ENCODE data around the gene SLC5A3.

The SLC5A3 gene

DNA sequence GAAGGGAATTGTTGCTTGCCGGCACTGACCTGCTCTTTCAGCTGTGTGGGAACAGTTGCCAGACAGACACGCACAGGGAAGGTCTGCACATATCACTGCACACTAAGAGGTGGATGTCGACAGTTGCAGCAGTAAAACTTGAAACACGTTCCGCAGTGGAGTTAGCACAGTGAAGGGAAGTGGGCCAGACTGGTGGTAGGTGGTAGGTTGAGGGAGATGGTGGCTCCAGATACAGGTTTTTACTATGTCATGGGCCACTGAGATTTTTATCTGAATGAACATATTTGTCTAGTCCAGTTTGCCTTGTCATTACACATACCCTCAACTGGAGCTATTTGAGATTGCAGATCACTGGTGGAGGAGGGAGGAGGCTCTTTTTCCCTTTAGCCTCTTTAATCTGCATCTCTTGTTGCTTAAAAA is 13.5 kb downstream of the SLC5A3 start:
- TF ChIP-seq GABPA (IDR thresholded peaks at IDR 0.05; ENCODE audit: low read depth), result no peak
- TF ChIP-seq, protein P1, sequence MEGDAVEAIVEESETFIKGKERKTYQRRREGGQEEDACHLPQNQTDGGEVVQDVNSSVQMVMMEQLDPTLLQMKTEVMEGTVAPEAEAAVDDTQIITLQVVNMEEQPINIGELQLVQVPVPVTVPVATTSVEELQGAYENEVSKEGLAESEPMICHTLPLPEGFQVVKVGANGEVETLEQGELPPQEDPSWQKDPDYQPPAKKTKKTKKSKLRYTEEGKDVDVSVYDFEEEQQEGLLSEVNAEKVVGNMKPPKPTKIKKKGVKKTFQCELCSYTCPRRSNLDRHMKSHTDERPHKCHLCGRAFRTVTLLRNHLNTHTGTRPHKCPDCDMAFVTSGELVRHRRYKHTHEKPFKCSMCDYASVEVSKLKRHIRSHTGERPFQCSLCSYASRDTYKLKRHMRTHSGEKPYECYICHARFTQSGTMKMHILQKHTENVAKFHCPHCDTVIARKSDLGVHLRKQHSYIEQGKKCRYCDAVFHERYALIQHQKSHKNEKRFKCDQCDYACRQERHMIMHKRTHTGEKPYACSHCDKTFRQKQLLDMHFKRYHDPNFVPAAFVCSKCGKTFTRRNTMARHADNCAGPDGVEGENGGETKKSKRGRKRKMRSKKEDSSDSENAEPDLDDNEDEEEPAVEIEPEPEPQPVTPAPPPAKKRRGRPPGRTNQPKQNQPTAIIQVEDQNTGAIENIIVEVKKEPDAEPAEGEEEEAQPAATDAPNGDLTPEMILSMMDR (IDR thresholded peaks at IDR 0.05; ENCODE audit: insufficient read depth, low read length), result no peak
- H3K27me3 ChIP-seq (ENCODE audit: insufficient read depth, poor library complexity, severe bottlenecking), result no peaks in the 10 kb centered on the region
- no peak overlapping the region for H3K27ac ChIP-seq (replicated peaks)
- H3K4me3 ChIP-seq (replicated peaks; ENCODE audit: insufficient read depth, low read length), result no peak overlapping the region
- DNase-seq (ENCODE audit: low read depth in 1 of 2, low spot score in 1 of 2), result no peak

DNA sequence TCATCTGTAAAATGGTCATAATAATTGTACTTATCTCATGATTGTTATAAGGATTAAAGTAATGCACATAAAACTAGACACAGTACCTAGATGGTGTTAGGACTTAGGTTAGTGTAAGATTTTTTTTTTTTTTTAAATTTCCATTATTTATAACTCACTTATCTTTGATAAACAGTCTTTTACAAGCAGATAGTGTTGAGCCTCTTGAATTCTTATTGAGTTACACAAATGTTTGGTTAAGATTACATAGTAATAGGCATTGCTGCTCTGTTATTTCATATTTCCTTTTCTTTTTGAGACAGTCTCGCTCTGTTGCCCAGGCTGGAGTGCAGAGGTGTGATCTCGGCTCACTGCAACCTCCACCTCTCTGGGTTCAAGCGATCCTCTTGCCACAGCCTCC is 15.4 kb downstream of the SLC5A3 start:
- Histone ChIP-seq H3K27ac (replicated peaks) (no peak overlapping the region), H3K4me3 (replicated peaks; ENCODE audit: insufficient read depth, low read length) (no peak overlapping the region), H3K27me3 (ENCODE audit: insufficient read depth, poor library complexity, severe bottlenecking) (no peaks in the 10 kb centered on the region)
- no peak for TF ChIP-seq SPI1 (IDR thresholded peaks at IDR 0.05; ENCODE audit: borderline replicate concordance, low read depth)
- TF ChIP-seq POLR2AphosphoS5 (IDR thresholded peaks at IDR 0.05; ENCODE audit: low read depth), result no peak
- TF ChIP-seq GABPA (IDR thresholded peaks at IDR 0.05; ENCODE audit: low read depth), result no peak
- TF ChIP-seq, protein P2, sequence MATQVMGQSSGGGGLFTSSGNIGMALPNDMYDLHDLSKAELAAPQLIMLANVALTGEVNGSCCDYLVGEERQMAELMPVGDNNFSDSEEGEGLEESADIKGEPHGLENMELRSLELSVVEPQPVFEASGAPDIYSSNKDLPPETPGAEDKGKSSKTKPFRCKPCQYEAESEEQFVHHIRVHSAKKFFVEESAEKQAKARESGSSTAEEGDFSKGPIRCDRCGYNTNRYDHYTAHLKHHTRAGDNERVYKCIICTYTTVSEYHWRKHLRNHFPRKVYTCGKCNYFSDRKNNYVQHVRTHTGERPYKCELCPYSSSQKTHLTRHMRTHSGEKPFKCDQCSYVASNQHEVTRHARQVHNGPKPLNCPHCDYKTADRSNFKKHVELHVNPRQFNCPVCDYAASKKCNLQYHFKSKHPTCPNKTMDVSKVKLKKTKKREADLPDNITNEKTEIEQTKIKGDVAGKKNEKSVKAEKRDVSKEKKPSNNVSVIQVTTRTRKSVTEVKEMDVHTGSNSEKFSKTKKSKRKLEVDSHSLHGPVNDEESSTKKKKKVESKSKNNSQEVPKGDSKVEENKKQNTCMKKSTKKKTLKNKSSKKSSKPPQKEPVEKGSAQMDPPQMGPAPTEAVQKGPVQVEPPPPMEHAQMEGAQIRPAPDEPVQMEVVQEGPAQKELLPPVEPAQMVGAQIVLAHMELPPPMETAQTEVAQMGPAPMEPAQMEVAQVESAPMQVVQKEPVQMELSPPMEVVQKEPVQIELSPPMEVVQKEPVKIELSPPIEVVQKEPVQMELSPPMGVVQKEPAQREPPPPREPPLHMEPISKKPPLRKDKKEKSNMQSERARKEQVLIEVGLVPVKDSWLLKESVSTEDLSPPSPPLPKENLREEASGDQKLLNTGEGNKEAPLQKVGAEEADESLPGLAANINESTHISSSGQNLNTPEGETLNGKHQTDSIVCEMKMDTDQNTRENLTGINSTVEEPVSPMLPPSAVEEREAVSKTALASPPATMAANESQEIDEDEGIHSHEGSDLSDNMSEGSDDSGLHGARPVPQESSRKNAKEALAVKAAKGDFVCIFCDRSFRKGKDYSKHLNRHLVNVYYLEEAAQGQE (IDR thresholded peaks at IDR 0.05; ENCODE audit: insufficient replicate concordance, low read depth), result no peak
- TF ChIP-seq, protein P1 (IDR thresholded peaks at IDR 0.05; ENCODE audit: insufficient read depth, low read length), result no peak
- no peak for DNase-seq (ENCODE audit: low read depth in 1 of 2, low spot score in 1 of 2)

DNA sequence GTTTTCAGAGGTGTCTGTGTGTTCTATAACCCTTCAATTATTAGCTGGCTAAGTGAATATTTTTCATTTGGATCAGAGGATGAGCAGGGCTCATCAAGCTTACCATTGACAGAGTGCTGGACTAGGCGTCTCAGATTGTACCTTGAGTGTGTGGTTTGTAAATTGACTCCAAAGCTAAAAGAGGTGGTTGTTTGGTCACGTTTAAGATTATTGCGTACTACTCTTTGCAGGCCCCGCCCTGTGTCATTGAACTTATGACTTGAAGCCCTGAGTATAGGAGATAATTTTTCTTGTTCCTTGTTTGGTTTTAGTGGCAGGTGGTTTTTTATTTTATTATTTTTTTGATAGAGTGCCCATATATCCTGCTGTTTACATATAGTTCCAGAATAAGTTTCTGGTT is 17.7 kb downstream of the SLC5A3 start:
- no peak for TF ChIP-seq GABPA (IDR thresholded peaks at IDR 0.05; ENCODE audit: low read depth)
- no peak for TF ChIP-seq SPI1 (IDR thresholded peaks at IDR 0.05; ENCODE audit: borderline replicate concordance, low read depth)
- TF ChIP-seq, protein P1 (IDR thresholded peaks at IDR 0.05; ENCODE audit: insufficient read depth, low read length), result no peak
- no peak for TF ChIP-seq POLR2AphosphoS5 (IDR thresholded peaks at IDR 0.05; ENCODE audit: low read depth)
- TF ChIP-seq, protein P2 (IDR thresholded peaks at IDR 0.05; ENCODE audit: insufficient replicate concordance, low read depth), result no peak

GRCh38 chr21:34091607-34092006 is 18.2 kb downstream of the SLC5A3 start:
- no peak overlapping the region for H3K27ac ChIP-seq (replicated peaks)

More for the DNA sequence above, 17.7 kb downstream of the SLC5A3 start:
- no peak overlapping the region for H3K4me3 ChIP-seq (replicated peaks; ENCODE audit: insufficient read depth, low read length)
- no peak for DNase-seq (ENCODE audit: low read depth in 1 of 2, low spot score in 1 of 2)
- H3K27ac ChIP-seq (replicated peaks), result no peak overlapping the region
- no peaks in the 10 kb centered on the region for H3K27me3 ChIP-seq (ENCODE audit: insufficient read depth, poor library complexity, severe bottlenecking)

More at GRCh38 chr21:34091607-34092006, 18.2 kb downstream of the SLC5A3 start:
- H3K27me3 ChIP-seq (ENCODE audit: insufficient read depth, poor library complexity, severe bottlenecking), result no peaks in the 10 kb centered on the region
- no peak overlapping the region for H3K4me3 ChIP-seq (replicated peaks; ENCODE audit: insufficient read depth, low read length)
- DNase-seq (ENCODE audit: low read depth in 1 of 2, low spot score in 1 of 2), result no peak
- TF ChIP-seq, protein P1 (IDR thresholded peaks at IDR 0.05; ENCODE audit: insufficient read depth, low read length), result no peak
- TF ChIP-seq, protein P2 (IDR thresholded peaks at IDR 0.05; ENCODE audit: insufficient replicate concordance, low read depth), result no peak
- TF ChIP-seq GABPA (IDR thresholded peaks at IDR 0.05; ENCODE audit: low read depth), result no peak
- TF ChIP-seq POLR2AphosphoS5 (IDR thresholded peaks at IDR 0.05; ENCODE audit: low read depth), result no peak
- no peak for TF ChIP-seq SPI1 (IDR thresholded peaks at IDR 0.05; ENCODE audit: borderline replicate concordance, low read depth)
